Retinal pigment epithelial cell (primary cell): ENCODE results near the gene RBBP5.

Experiments
- DNase-seq: peaks from one replicate; pipeline ENCODE4 v3.0.0-alpha.2; 2010; ENCODE audit warnings: low read depth
- H3K4me3 ChIP-seq: 2 replicates; pipeline ENCODE4 v1.5.1; 2011; ENCODE audit warnings: mild to moderate bottlenecking, low read length, control low read depth, moderate library complexity
- CTCF ChIP-seq: conservative IDR thresholded peaks from 2 replicates; pipeline ENCODE4 v1.5.1; 2011; ENCODE audit warnings: low read depth, low read length, control low read depth, inconsistent platforms

The RBBP5 gene

GRCh38 chr1:205091043-205091740, 30.6 kb downstream of the RBBP5 start:
- DNase-seq, result no peak
- no peak overlapping the region for H3K4me3 ChIP-seq
- no peak for TF ChIP-seq CTCF

- no peak for TF ChIP-seq CTCF
Measured at GRCh38 chr1:205088341-205088740, 33.4 kb downstream of the RBBP5 start.

GRCh38 chr1:205084360-205084759, 37.4 kb downstream of the RBBP5 start, which contains the start of gene TMEM81:
TMEM81 (minus strand) TSS chr1:205084460; CDS start chr1:205084320, 140 bp downstream.
- no peak within 1 kb of the TSS for H3K4me3 ChIP-seq
- DNase-seq, result no peak
- TF ChIP-seq CTCF, result no peak

More at GRCh38 chr1:205088341-205088740, 33.4 kb downstream of the RBBP5 start:
- H3K4me3 ChIP-seq, result no peak overlapping the region
- no peak for DNase-seq

- no peak overlapping the region for H3K4me3 ChIP-seq
- no peak for DNase-seq
- TF ChIP-seq CTCF, result no peak
Measured at GRCh38 chr1:205082431-205082830, 39.3 kb downstream of the RBBP5 start.

- DNase-seq, result no peak
- TF ChIP-seq CTCF, result no peak
- H3K4me3 ChIP-seq, result no peak overlapping the region
Measured at GRCh38 chr1:205077934-205078311, 43.9 kb downstream of the RBBP5 start.

- no peak for DNase-seq
- no peak for TF ChIP-seq CTCF
- no peak overlapping the region for H3K4me3 ChIP-seq
Measured at GRCh38 chr1:205077158-205077933, 44.4 kb downstream of the RBBP5 start.
